Ascending aorta (tissue), 2 donors: Measurements from ENCODE around the gene DAAM2. TPM values are rescaled to one million over a fixed set of nuclear protein-coding genes. Genes with fewer than 3 reads are reported as not detected.
A peak's percentile ranks its signal among the peaks of the same experiment; 100 is the strongest.

Source experiments
- DNase-seq, 2 donors: peaks; one replicate each; pipeline ENCODE4 v3.0.0-alpha.2; 2019; ENCODE audit warnings: low spot score in 2 of 2
- H3K27ac ChIP-seq, 2 donors: fragments of 200-600 bp; sonication (generic); one replicate each; pipeline ENCODE4 v1.5.1; 2016 to 2017; ENCODE audit warnings: mild to moderate bottlenecking in 1 of 2
- H3K27me3 ChIP-seq: fragments of 200-600 bp; sonication (generic); one replicate; pipeline ENCODE4 v1.5.1; 2017
- H3K36me3 ChIP-seq, 2 donors: fragments of 200-600 bp; sonication (generic); one replicate each; pipeline ENCODE4 v1.5.1; 2016
- H3K4me1 ChIP-seq, 2 donors: fragments of 200-600 bp; sonication (generic); one replicate each; pipeline ENCODE4 v1.5.1; 2016 to 2017; ENCODE audit warnings: mild to moderate bottlenecking in 1 of 2
- H3K4me3 ChIP-seq, 2 donors: fragments of 200-600 bp; sonication (generic); one replicate each; pipeline ENCODE4 v1.5.1; 2016 to 2017; ENCODE audit warnings: mild to moderate bottlenecking in 1 of 2
- H3K9me3 ChIP-seq, 2 donors: fragments of 200-600 bp; sonication (generic); one replicate each; pipeline ENCODE4 v1.5.1; 2016
- CTCF ChIP-seq, 3 experiments: fragments of 200-600 bp in 2 of 3; fragments of 450-650 bp in 1 of 3; sonication (generic) in 2 of 3; IDR thresholded peaks; one replicate each; pipeline ENCODE4 v1.5.1; 2016 to 2019; ENCODE audit warnings: antibody characterized with exemption in 3 of 3, mild to moderate bottlenecking in 1 of 3, moderate library complexity in 1 of 3
- intact Hi-C: fragments of 100-400 bp; cut with DNase I; formaldehyde crosslinking; loops from one replicate; pipeline ENCODE4 v1.15.1; 2023
- total RNA-seq: library from RNA; depleted of rRNA; stranded (reverse); fragments of >200 nt; gene quantifications from one replicate; pipeline ENCODE4 v1.1.0, GENCODE V29; 2016

The DAAM2 gene
- total RNA-seq = 44.0 TPM

- peaks cover 3 to 23% of the 10 kb centered on the region in 2 donors for H3K4me1 ChIP-seq
These were observed at the start of gene DAAM2 for GRCh38 chr6:39791850-39792539. TSS of gene DAAM2 (plus strand) at chr6:39792376. CDS start at chr6:39856303, 63,927 bp downstream.

DNA sequence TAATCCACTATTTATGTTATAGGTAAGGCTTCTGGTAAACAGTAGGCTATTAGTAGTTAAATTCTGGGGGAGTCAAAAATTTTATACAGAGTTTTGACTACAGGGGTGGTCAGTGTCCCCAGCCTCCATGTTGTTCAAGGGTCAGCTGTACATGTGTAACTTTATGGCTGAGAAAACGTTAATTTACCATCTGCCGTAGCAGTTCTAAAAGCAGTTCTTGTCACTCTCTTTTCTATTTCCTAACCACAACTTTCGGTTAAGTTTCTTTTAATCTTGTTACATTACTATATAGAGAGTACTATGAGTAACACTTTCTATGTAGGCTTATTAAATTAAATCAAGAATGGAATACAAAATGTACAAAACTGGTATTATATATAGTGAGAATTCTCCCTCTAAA lies 45.4 kb upstream of the DAAM2 start:
- no peaks in the 10 kb centered on the region for H3K9me3 ChIP-seq
- no peak for TF ChIP-seq CTCF (IDR thresholded peaks at IDR 0.05)
- no peaks in the 10 kb centered on the region for H3K4me1 ChIP-seq
- H3K4me3 ChIP-seq = no peak overlapping the region
- intact Hi-C loops = no loop called here
- no peak overlapping the region for H3K27ac ChIP-seq
- H3K36me3 ChIP-seq = no peaks in the 10 kb centered on the region
- no peak for DNase-seq
- no peaks in the 10 kb centered on the region for H3K27me3 ChIP-seq

More at GRCh38 chr6:39791850-39792539, at the start of gene DAAM2:
- no peaks in the 10 kb centered on the region for H3K27me3 ChIP-seq
- peak; percentile 2 to 47 (median 12) for TF ChIP-seq CTCF (IDR thresholded peaks at IDR 0.05)
- intact Hi-C loops = loop anchor here (2.0 kb wide), 5 partner anchors 17 to 101 kb away; partner anchors contain the start of gene KIF6
- no peaks in the 10 kb centered on the region for H3K9me3 ChIP-seq
- no peaks in the 10 kb centered on the region for H3K36me3 ChIP-seq
- H3K4me3 ChIP-seq = peak within 1 kb of the TSS; percentile 63 to 75
- peak within 1 kb of the TSS; percentile 83 to 87 for H3K27ac ChIP-seq
- DNase-seq = peak; percentile 28 to 84

- Histone ChIP-seq H3K36me3 (no peaks in the 10 kb centered on the region), H3K9me3 (no peaks in the 10 kb centered on the region), H3K4me1 (peaks cover 0 to 12% of the 10 kb centered on the region in 2 donors), H3K4me3 (no peak overlapping the region), H3K27me3 (no peaks in the 10 kb centered on the region), H3K27ac (peak overlapping the region; percentile 67 to 73)
- intact Hi-C loops = no loop called here
- no peak for TF ChIP-seq CTCF (IDR thresholded peaks at IDR 0.05)
- DNase-seq = no peak
These were observed 39.1 kb upstream of the DAAM2 start for GRCh38 chr6:39752835-39753724.

DNA sequence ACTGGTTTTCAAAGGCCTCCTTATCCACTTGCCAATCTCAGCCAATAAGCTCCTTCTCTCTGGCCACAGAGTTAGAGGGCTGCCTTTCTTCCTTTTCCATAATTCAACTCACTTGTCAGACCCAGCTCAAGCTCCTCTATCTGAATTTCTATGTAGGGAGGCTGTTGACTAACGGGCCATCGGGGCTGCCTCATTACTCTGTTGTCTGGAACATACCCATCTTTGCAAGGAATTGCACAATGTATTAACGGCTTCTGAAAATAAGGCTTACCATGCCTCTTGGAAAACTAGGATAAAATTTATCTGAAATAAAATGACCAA lies 38.5 kb upstream of the DAAM2 start:
- Histone ChIP-seq H3K4me3 (no peak overlapping the region), H3K9me3 (no peaks in the 10 kb centered on the region), H3K4me1 (peaks cover 0 to 12% of the 10 kb centered on the region in 2 donors), H3K36me3 (no peaks in the 10 kb centered on the region), H3K27ac (peak overlapping the region; percentile 67 to 73), H3K27me3 (no peaks in the 10 kb centered on the region)
- TF ChIP-seq CTCF (IDR thresholded peaks at IDR 0.05) = no peak
- intact Hi-C loops = no loop called here
- DNase-seq = peak in 1 of 2 donors; percentile 70

GRCh38 chr6:39754514-39755115 lies 37.6 kb upstream of the DAAM2 start:
- no peaks in the 10 kb centered on the region for H3K27me3 ChIP-seq
- no peaks in the 10 kb centered on the region for H3K9me3 ChIP-seq
- intact Hi-C loops = no loop called here
- H3K36me3 ChIP-seq = no peaks in the 10 kb centered on the region
- peak overlapping the region; percentile 67 to 73 for H3K27ac ChIP-seq
- H3K4me1 ChIP-seq = peaks cover 0 to 12% of the 10 kb centered on the region in 2 donors
- H3K4me3 ChIP-seq = no peak overlapping the region
- no peak for DNase-seq
- TF ChIP-seq CTCF (IDR thresholded peaks at IDR 0.05) = no peak
